Heart left ventricle (tissue), 13 donors: Measurements from ENCODE around the gene CCNY.

Source experiments
- POLR2A ChIP-seq, 2 donors: fragments of 450-650 bp; IDR thresholded peaks; one replicate each; pipeline ENCODE4 v1.6.1; 2017; ENCODE audit warnings: antibody characterized with exemption in 2 of 2, mild to moderate bottlenecking in 2 of 2, moderate library complexity in 2 of 2
- TF ChIP-seq, protein P1 (sequence below), 12 donors: fragments of 200-600 bp; sonication (generic) in 4 of 12; IDR thresholded peaks; one replicate each; pipeline versions ENCODE4 v1.5.0 to v1.8.0; 2018 to 2022; ENCODE audit warnings: antibody characterized with exemption in 12 of 12, mild to moderate bottlenecking in 5 of 12
- donor health status: ischemic (EF 13 %, LVEDD 7.1; RV severe dilation, severe dysfunction).
- donor health status: DM: no; HTN: yes; CAD: no.
- donor health status: DM: no; HTN: no; CAD: no.
- donor health status: ischemic (EF 25% LVEDD 6.9; RV normal size, moderate dysfunction).
- donor health status: ischemic (EF 25% LVEDD 5.7; RV mildly dilated, moderate dysfunction).
- donor health status: ischemic (EF 35%, LVEDD 5.7; RV mildly dilated, moderate dysfunction).
- donor health status: nonischemic (EF 11% LVEDD 7.7; RV severe dilation, severe dysfunction).
- donor health status: DM: yes; HTN: yes; CAD: no.
- donor health status: PGD.
- donor health status: ischemic (EF 29% LVEDD 5.4; RV normal size, mild dysfunction).
- donor health status: nonischemic (EF 23%, LVEDD 6.1; RV moderate dilation, normal function).

DNA sequence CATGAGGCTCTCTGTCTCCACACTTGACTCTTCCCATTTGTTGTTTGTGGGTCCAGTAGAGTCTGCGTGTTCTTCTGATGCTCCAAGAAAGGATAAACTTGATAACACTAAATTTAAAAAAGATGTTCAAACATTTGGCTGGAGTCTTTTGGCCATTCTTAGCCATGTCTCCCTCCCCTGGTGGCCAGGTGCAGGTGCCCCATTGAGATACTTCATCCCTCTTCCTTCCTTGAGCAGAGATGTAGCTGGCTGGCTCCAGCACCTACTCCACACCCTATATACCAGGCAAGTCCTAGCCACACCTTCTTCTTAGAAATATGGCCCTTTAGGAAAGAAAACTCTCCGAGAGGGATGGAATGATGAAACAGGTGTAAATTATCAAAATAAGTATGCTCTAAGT is 165.6 kb downstream of the CCNY start:
- TF ChIP-seq, protein P1, sequence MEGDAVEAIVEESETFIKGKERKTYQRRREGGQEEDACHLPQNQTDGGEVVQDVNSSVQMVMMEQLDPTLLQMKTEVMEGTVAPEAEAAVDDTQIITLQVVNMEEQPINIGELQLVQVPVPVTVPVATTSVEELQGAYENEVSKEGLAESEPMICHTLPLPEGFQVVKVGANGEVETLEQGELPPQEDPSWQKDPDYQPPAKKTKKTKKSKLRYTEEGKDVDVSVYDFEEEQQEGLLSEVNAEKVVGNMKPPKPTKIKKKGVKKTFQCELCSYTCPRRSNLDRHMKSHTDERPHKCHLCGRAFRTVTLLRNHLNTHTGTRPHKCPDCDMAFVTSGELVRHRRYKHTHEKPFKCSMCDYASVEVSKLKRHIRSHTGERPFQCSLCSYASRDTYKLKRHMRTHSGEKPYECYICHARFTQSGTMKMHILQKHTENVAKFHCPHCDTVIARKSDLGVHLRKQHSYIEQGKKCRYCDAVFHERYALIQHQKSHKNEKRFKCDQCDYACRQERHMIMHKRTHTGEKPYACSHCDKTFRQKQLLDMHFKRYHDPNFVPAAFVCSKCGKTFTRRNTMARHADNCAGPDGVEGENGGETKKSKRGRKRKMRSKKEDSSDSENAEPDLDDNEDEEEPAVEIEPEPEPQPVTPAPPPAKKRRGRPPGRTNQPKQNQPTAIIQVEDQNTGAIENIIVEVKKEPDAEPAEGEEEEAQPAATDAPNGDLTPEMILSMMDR (IDR thresholded peaks at IDR 0.05) = no peak
- no peak for TF ChIP-seq POLR2A (IDR thresholded peaks at IDR 0.05)
